Keratinocyte (primary cell): Measurements from ENCODE around the gene OR6A2. TPM values are rescaled to one million over a fixed set of nuclear protein-coding genes. Genes with fewer than 3 reads are reported as not detected.

ENCODE experiments used
- DNase-seq: peaks from one replicate; pipeline ENCODE4 v3.0.0-alpha.2; 2011; ENCODE audit warnings: low read depth, missing footprints, low spot score
- FAIRE-seq: peaks from 2 replicates; lab custom pipeline; 2011; peaks lifted over from hg19 to GRCh38; lab: Jason Lieb, UNC
- H2AFZ ChIP-seq: 2 replicates; pipeline ENCODE4 v1.6.0; 2012; ENCODE audit warnings: low read length, control low read depth, inconsistent platforms; ENCODE audit not compliant: control insufficient read depth
- H3K27ac ChIP-seq: 2 replicates; pipeline ENCODE4 v1.5.1; 2011; ENCODE audit warnings: low read length; ENCODE audit not compliant: control insufficient read depth, insufficient read depth
- H3K27me3 ChIP-seq: 3 replicates; pipeline ENCODE4 v1.6.0; 2011; ENCODE audit warnings: low read length; ENCODE audit not compliant: control insufficient read depth, insufficient read depth; ENCODE audit errors: extremely low read depth
- H3K36me3 ChIP-seq, 2 experiments: 2 replicates in 1 of 2; 3 replicates in 1 of 2; pipeline ENCODE4 v1.5.1; 2011; ENCODE audit warnings: low read length in 2 of 2, mild to moderate bottlenecking in 1 of 2; ENCODE audit not compliant: control insufficient read depth in 2 of 2, insufficient read depth in 2 of 2; ENCODE audit errors: extremely low read depth in 1 of 2
- H3K4me1 ChIP-seq: 3 replicates; pipeline ENCODE4 v1.5.1; 2011; ENCODE audit warnings: low read length; ENCODE audit not compliant: control insufficient read depth, insufficient read depth; ENCODE audit errors: extremely low read depth
- H3K4me2 ChIP-seq: 3 replicates; pipeline ENCODE4 v1.6.0; 2011; ENCODE audit warnings: low read depth, low read length; ENCODE audit not compliant: control insufficient read depth, insufficient read depth; ENCODE audit errors: extremely low read depth
- H3K4me3 ChIP-seq, 3 experiments: fragments of 200-600 bp in 1 of 3; sonication (generic) in 1 of 3; 2 replicates in 2 of 3; 3 replicates in 1 of 3; pipeline ENCODE4 v1.5.1; 2011 to 2016; ENCODE audit warnings: low read length in 3 of 3, mild to moderate bottlenecking in 3 of 3, control low read depth in 2 of 3, inconsistent platforms in 1 of 3, low read depth in 1 of 3, mixed read lengths in 1 of 3, mixed run types in 1 of 3, moderate library complexity in 1 of 3; ENCODE audit not compliant: control insufficient read depth in 2 of 3, insufficient read depth in 2 of 3; ENCODE audit errors: extremely low read depth in 1 of 3
- H3K79me2 ChIP-seq: 2 replicates; pipeline ENCODE4 v1.6.0; 2012; ENCODE audit warnings: low read length; ENCODE audit not compliant: control insufficient read depth, insufficient read depth
- H3K9ac ChIP-seq: 3 replicates; pipeline ENCODE4 v1.6.0; 2011; ENCODE audit warnings: low read length; ENCODE audit not compliant: control insufficient read depth, insufficient read depth; ENCODE audit errors: extremely low read depth
- H3K9me1 ChIP-seq: 3 replicates; pipeline ENCODE4 v1.6.0; 2011; ENCODE audit warnings: low read length; ENCODE audit not compliant: control insufficient read depth, insufficient read depth; ENCODE audit errors: extremely low read depth
- H3K9me3 ChIP-seq: 2 replicates; pipeline ENCODE4 v1.5.1; 2012; ENCODE audit warnings: low read depth, low read length; ENCODE audit not compliant: control insufficient read depth
- H4K20me1 ChIP-seq: 3 replicates; pipeline ENCODE4 v1.6.0; 2011; ENCODE audit warnings: low read length; ENCODE audit not compliant: control insufficient read depth, insufficient read depth; ENCODE audit errors: extremely low read depth
- EZH2 ChIP-seq: IDR thresholded peaks from one replicate; pipeline ENCODE4 v1.6.1; 2012; ENCODE audit warnings: inconsistent platforms, mild to moderate bottlenecking, low read length, moderate library complexity
- dilution Hi-C: fragments of 300-500 bp; cut with MboI; formaldehyde crosslinking; loops from one replicate; pipeline ENCODE4 v1.7.0; 2020; ENCODE audit warnings: low sequenced_read_pairs; ENCODE audit not compliant: extremely low pct_ligation_motif_present
- polyA plus RNA-seq, 5 experiments: library from polyadenylated mRNA; depleted of rRNA in 3 of 5; stranded (reverse) in 3 of 5; stranded (forward) in 1 of 5; unstranded in 1 of 5; fragments of >200 nt; gene quantifications; 1 replicate in 1 of 5; 2 replicates in 3 of 5; 3 replicates in 1 of 5; pipeline versions ENCODE4 v1.2.1 to v1.2.3, GENCODE V29; 2011 to 2012; ENCODE audit warnings: missing spikeins in 2 of 5, low read depth in 1 of 5, low replicate concordance in 1 of 5
- TF ChIP-seq, protein P1 (sequence below), 3 experiments: IDR thresholded peaks in 1 of 3; conservative IDR thresholded peaks in 1 of 3; optimal IDR thresholded peaks in 1 of 3; 2 replicates in 2 of 3; 3 replicates in 1 of 3; pipeline versions ENCODE3 to v1.5.1; 2011; ENCODE audit warnings: low read length in 3 of 3, mild to moderate bottlenecking in 3 of 3, moderate library complexity in 2 of 3, control low read depth in 1 of 3, inconsistent platforms in 1 of 3; ENCODE audit not compliant: insufficient read depth in 2 of 3; ENCODE audit errors: extremely low read depth in 1 of 3

OR6A2 gene
- polyA plus RNA-seq, 1 donor (not counting 4 experiments of a cell fraction or from before 2014, with no cell fraction given) = 0.05 TPM

DNA sequence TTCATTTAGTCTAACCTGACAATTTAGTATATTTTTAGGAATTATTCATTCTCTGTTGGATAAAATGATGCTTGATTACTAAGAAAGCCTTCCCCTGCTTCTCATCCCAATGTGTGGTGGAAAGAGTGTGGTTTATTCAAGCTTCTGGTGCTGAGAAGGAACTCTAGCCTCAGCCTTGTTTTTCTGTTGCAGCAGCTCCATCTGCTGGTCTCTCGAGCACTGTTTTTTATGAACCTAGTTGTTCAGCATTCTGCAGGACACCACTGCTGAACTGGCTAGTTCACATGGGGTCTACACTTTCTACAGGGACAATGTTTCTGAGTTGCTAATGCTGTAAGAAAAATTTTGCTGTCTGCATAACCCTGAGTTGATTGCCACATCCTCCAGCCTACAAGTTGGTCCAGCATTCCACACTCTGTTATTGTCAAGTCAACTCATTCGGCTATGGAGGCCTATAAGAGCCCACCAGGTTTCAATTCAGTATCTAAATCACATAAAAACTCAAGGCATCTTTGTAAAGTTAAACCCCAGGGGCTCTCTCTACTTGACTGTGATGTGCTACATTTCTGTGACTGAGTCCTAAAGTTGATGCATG, 42.0 kb downstream of the OR6A2 start:
- FAIRE-seq = peak; percentile 34
- TF ChIP-seq EZH2 = no peak
- TF ChIP-seq, protein P1, sequence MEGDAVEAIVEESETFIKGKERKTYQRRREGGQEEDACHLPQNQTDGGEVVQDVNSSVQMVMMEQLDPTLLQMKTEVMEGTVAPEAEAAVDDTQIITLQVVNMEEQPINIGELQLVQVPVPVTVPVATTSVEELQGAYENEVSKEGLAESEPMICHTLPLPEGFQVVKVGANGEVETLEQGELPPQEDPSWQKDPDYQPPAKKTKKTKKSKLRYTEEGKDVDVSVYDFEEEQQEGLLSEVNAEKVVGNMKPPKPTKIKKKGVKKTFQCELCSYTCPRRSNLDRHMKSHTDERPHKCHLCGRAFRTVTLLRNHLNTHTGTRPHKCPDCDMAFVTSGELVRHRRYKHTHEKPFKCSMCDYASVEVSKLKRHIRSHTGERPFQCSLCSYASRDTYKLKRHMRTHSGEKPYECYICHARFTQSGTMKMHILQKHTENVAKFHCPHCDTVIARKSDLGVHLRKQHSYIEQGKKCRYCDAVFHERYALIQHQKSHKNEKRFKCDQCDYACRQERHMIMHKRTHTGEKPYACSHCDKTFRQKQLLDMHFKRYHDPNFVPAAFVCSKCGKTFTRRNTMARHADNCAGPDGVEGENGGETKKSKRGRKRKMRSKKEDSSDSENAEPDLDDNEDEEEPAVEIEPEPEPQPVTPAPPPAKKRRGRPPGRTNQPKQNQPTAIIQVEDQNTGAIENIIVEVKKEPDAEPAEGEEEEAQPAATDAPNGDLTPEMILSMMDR (optimal IDR thresholded peaks at IDR 0.05 in 1 of 3, IDR thresholded peaks at IDR 0.05 in 1 of 3, conservative IDR thresholded peaks at IDR 0.05 in 1 of 3; ENCODE audit: extremely low read depth in 1 of 3, insufficient read depth in 2 of 3, low read length in 3 of 3) = peak; percentile 61 to 73 (median 62)
- H3K4me1 ChIP-seq = no peaks in the 10 kb centered on the region

GRCh38 chr11:6755953-6756347, 43.5 kb downstream of the OR6A2 start:
- no peak for DNase-seq
- TF ChIP-seq EZH2 = no peak

More for the DNA sequence above, 42.0 kb downstream of the OR6A2 start:
- Histone ChIP-seq H3K9me3 (no peaks in the 10 kb centered on the region), H3K4me3 (no peak overlapping the region), H3K27ac (no peak overlapping the region), H3K9ac (no peak overlapping the region), H3K4me2 (no peak overlapping the region), H3K79me2 (no peaks in the 10 kb centered on the region), H2AFZ (no peak overlapping the region), H3K36me3 (no peaks in the 10 kb centered on the region), H3K27me3 (no peaks in the 10 kb centered on the region), H3K9me1 (no peaks in the 10 kb centered on the region), H4K20me1 (no peaks in the 10 kb centered on the region)
- DNase-seq = peak; percentile 13
- dilution Hi-C loops = no loop called here

More at GRCh38 chr11:6755953-6756347, 43.5 kb downstream of the OR6A2 start:
- Histone ChIP-seq H2AFZ (no peak overlapping the region), H3K4me3 (no peak overlapping the region), H3K9me1 (no peaks in the 10 kb centered on the region), H3K36me3 (no peaks in the 10 kb centered on the region), H3K9me3 (no peaks in the 10 kb centered on the region), H3K27ac (no peak overlapping the region), H3K9ac (no peak overlapping the region), H4K20me1 (no peaks in the 10 kb centered on the region), H3K4me1 (no peaks in the 10 kb centered on the region), H3K4me2 (no peak overlapping the region), H3K79me2 (no peaks in the 10 kb centered on the region), H3K27me3 (no peaks in the 10 kb centered on the region)
- dilution Hi-C loops = no loop called here
- FAIRE-seq = no peak
